ENCODE results near the gene ARHGAP26.

DNA sequence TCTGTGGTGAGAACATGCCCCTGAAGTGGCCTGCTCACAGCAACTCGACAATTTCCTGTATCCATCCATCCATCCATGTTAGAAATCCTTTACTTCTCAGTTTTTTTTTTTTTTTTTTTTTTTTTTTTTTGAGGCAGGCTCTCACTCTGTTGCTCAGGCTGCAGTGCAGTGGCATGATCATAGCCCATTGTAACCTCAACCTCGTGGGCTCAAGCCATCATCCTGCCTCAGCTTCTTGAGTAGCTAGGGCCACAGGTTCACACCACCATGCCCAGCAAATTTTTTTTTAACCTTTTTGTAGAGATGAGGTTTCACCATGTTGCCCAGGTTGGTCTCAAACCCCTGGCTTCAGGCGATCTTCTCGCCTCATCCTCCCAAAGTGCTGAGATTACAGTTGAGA, 259.1 kb downstream of the ARHGAP26 start:
- TF ChIP-seq, protein P1, sequence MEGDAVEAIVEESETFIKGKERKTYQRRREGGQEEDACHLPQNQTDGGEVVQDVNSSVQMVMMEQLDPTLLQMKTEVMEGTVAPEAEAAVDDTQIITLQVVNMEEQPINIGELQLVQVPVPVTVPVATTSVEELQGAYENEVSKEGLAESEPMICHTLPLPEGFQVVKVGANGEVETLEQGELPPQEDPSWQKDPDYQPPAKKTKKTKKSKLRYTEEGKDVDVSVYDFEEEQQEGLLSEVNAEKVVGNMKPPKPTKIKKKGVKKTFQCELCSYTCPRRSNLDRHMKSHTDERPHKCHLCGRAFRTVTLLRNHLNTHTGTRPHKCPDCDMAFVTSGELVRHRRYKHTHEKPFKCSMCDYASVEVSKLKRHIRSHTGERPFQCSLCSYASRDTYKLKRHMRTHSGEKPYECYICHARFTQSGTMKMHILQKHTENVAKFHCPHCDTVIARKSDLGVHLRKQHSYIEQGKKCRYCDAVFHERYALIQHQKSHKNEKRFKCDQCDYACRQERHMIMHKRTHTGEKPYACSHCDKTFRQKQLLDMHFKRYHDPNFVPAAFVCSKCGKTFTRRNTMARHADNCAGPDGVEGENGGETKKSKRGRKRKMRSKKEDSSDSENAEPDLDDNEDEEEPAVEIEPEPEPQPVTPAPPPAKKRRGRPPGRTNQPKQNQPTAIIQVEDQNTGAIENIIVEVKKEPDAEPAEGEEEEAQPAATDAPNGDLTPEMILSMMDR (IDR thresholded peaks at IDR 0.05 in 2 of 3, conservative IDR thresholded peaks at IDR 0.05 in 1 of 3; ENCODE audit: borderline replicate concordance in 1 of 3, insufficient read depth in 1 of 3, low read depth in 2 of 3, low read length in 2 of 3), result no peak
- TF ChIP-seq CEBPB (IDR thresholded peaks at IDR 0.05; ENCODE audit: low read depth) (no peak), POLR2A (IDR thresholded peaks at IDR 0.05; ENCODE audit: borderline replicate concordance, extremely low read depth, insufficient read depth, insufficient read length) (no peak), ZFX (IDR thresholded peaks at IDR 0.05) (no peak), EZH2phosphoT487 (IDR thresholded peaks at IDR 0.05; ENCODE audit: borderline replicate concordance) (no peak), MAX (IDR thresholded peaks at IDR 0.05) (no peak), POLR2AphosphoS5 (IDR thresholded peaks at IDR 0.05; ENCODE audit: low read depth, low read length) (no peak), ZNF274 (IDR thresholded peaks at IDR 0.05; ENCODE audit: low read depth, low read length) (no peak), EZH2 (IDR thresholded peaks at IDR 0.05) (no peak), SIN3A (IDR thresholded peaks at IDR 0.05; ENCODE audit: low read depth) (no peak), EGR1 (IDR thresholded peaks at IDR 0.05; ENCODE audit: low read depth) (no peak), YY1 (IDR thresholded peaks at IDR 0.05; ENCODE audit: extremely low read depth, insufficient replicate concordance, low read depth, low read length) (no peak)
- TF ChIP-seq, protein P2, sequence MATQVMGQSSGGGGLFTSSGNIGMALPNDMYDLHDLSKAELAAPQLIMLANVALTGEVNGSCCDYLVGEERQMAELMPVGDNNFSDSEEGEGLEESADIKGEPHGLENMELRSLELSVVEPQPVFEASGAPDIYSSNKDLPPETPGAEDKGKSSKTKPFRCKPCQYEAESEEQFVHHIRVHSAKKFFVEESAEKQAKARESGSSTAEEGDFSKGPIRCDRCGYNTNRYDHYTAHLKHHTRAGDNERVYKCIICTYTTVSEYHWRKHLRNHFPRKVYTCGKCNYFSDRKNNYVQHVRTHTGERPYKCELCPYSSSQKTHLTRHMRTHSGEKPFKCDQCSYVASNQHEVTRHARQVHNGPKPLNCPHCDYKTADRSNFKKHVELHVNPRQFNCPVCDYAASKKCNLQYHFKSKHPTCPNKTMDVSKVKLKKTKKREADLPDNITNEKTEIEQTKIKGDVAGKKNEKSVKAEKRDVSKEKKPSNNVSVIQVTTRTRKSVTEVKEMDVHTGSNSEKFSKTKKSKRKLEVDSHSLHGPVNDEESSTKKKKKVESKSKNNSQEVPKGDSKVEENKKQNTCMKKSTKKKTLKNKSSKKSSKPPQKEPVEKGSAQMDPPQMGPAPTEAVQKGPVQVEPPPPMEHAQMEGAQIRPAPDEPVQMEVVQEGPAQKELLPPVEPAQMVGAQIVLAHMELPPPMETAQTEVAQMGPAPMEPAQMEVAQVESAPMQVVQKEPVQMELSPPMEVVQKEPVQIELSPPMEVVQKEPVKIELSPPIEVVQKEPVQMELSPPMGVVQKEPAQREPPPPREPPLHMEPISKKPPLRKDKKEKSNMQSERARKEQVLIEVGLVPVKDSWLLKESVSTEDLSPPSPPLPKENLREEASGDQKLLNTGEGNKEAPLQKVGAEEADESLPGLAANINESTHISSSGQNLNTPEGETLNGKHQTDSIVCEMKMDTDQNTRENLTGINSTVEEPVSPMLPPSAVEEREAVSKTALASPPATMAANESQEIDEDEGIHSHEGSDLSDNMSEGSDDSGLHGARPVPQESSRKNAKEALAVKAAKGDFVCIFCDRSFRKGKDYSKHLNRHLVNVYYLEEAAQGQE (IDR thresholded peaks at IDR 0.05; ENCODE audit: low read depth), result no peak
